Activated CD8-positive, alpha-beta memory T cell treated with anti-CD3 and anti-CD28 coated beads, Interleukin-2, amount 50 U/mL, for 24 hours (primary cell): Measurements from ENCODE around the gene KIFC1.

Experiments
- DNase-seq: peaks from one replicate; pipeline ENCODE4 v3.0.0-alpha.2; 2020; ENCODE audit errors: extremely low read depth

KIFC1 gene

GRCh38 chr6:33441457-33441856 lies 49.8 kb downstream of the KIFC1 start:
- no peak for DNase-seq

DNA sequence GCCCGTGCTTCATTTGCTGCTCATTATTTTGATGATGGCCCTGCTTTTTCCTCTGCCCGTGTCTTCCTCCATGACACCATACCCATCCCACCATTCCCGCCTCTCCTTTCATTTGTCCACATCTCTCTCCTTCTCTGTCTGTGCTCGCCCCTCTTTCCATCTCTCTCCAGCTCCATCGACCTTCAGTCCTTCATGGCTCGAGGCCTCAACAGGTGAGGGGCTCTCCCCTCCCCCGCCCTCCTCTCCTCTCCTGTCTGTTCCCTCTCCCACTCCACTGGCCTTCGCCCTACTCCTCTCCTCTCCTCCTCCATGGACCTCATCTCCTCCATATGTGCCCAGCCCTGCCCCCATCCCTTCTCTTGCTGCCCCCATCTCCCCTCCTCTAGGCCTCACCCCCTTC lies 50.7 kb downstream of the KIFC1 start:
- no peak for DNase-seq

DNA sequence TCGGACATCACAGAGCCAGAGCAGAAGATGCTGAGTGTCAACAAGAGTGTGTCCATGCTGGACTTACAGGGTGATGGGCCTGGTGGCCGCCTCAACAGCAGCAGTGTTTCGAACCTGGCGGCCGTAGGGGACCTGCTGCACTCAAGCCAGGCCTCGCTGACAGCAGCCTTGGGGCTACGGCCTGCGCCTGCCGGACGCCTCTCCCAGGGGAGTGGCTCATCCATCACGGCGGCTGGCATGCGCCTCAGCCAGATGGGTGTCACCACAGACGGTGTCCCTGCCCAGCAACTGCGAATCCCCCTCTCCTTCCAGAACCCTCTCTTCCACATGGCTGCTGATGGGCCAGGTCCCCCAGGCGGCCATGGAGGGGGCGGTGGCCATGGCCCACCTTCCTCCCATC lies 51.4 kb downstream of the KIFC1 start:
- no peak for DNase-seq

DNA sequence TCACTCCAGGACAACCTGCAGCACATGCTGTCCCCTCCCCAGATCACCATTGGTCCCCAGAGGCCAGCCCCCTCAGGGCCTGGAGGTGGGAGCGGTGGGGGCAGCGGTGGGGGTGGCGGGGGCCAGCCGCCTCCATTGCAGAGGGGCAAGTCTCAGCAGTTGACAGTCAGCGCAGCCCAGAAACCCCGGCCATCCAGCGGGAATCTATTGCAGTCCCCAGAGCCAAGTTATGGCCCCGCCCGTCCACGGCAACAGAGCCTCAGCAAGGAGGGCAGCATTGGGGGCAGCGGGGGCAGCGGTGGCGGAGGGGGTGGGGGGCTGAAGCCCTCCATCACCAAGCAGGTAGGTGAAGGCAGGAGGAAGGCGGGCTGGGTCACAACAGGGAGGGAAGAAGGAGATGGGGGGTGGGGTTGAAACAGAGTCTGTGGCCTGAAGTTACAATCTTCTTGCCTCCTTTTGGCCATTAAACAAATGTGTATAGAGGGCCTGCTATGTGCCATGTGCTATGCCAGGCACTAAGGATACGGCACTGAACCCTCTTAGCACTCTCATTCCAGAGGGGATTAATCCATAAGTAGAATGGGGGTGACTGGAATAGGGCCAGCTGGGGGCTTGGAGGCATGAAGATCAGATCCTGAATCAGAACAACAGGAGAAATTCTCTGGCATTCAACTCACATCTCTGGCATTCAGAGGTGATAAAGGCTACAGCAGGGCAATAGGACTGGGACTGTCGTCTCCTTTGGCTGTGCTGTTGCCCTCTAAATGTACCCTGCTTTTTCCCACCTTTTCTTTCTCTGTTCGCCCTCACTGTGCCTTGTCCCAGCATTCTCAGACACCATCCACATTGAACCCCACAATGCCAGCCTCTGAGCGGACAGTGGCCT lies 52.2 kb downstream of the KIFC1 start:
- DNase-seq = no peak

DNA sequence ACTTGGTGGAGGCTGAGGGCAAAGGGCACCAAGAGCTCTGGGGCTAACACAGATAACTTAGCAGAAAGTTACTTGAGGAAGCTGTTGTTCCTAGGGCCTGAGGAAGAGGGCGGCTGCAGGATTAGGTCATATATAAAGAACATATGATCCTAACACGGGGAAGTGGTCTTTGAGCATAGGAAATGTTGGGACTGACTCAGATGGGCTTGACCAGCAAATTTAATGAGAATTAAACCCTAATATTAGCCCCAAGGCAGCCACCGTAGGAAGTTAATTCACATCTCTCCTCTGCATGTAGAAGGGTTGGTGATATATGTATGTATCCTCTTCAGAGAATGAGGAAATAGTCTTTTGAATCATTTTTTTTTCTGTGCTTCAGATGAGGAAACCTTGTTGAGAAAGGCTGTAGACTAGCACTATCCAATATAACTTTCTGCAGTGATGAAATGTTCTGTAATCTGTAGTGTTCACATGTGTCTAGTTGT lies 53.5 kb downstream of the KIFC1 start:
- DNase-seq = no peak

GRCh38 chr6:33446356-33446755 lies 54.7 kb downstream of the KIFC1 start:
- no peak for DNase-seq

DNA sequence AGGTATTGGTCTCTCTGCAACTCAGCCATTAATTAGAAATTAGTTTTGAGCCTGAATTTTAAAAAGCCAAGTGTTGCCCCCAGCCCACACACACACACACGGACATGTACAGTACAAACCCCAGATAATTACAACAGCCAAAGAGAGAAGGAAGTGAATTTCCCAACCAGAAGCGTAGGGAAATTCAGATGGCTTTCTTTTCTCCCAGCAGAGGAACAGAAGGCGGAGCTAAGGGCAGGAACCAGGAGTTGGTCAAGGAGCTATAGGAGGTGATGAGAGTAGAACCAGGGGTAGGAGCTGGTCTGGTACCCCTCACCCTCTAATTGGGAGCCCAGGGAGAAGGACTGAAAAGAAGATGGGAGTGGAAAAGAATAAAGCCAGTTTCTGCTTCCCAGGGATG lies 58.8 kb downstream of the KIFC1 start:
- DNase-seq = no peak

GRCh38 chr6:33451606-33452005 lies 60.0 kb downstream of the KIFC1 start:
- DNase-seq = no peak

DNA sequence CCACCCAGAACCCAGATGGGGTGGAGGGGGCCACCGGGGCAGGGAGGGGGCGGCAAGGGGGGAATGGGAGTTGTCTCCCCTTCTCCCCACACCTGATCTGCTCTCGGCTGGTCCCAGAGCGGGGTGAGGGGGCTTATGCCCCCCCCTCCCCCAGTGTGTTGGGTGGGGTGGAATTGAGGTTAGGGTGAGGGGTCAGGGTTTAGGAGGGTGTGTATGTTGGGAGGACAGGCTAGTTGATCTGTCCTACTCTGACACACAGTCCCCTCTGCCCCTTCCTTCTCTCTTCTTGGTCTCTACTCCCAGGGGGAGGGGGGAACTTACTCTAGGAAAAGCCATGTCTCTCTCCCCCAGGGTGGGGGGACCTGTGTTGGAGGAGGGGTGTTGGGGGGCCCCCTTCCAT lies 60.9 kb downstream of the KIFC1 start:
- DNase-seq = no peak

DNA sequence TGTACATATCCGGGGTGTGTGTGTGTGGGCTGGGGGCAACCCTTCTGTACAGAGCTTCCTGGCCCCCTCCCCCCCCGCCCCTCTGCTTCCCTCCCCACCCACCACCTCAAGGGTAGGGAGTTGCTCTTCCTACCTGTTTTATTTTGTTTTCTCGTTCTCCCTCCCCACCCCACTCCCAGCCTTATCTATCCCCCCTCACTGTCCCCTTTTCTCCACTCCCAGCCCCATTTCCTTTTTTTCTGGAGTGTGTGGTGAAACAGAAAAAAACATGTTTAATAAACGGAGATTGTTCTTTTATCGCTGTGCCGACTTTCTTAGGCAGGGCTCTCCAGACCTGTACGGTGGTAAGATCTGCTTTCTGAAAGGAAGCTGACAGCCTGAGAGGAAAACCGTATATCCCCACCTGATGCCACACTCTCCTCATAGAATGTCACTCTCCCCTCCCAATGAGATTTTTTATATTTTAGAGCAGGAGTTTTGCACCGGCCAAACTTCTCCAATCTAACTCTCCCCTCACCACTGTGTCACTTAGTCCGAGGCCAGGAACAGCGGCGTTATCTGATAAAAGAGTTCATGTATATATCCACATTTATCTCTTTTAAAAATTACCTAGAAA lies 61.9 kb downstream of the KIFC1 start:
- DNase-seq = no peak

- peak; percentile 83 for DNase-seq
These were observed 62.7 kb downstream of the KIFC1 start, which contains the start of gene ZBTB9 for GRCh38 chr6:33454009-33454946. TSS of gene ZBTB9 (plus strand) at chr6:33454576. CDS start at chr6:33455101, 525 bp downstream.

GRCh38 chr6:33455051-33455450 lies 63.4 kb downstream of the KIFC1 start:
- DNase-seq = no peak

DNA sequence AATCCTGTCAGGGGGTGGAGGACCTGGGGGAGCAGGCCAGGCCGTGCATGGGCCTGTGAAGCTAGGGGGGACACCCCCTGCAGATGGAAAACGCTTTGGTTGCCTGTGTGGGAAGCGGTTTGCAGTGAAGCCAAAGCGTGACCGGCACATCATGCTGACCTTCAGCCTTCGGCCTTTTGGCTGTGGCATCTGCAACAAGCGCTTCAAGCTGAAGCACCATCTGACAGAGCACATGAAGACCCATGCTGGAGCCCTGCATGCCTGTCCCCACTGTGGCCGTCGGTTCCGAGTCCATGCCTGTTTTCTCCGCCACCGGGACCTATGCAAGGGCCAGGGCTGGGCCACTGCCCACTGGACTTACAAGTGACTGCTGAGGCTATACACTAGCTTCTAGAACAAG lies 64.5 kb downstream of the KIFC1 start:
- no peak for DNase-seq

- no peak for DNase-seq
These were observed 67.1 kb downstream of the KIFC1 start for GRCh38 chr6:33458676-33459075.

- DNase-seq = no peak
These were observed 67.6 kb downstream of the KIFC1 start for GRCh38 chr6:33459226-33459625.
